GM12878 (cell line): ENCODE results near the gene ZNF837.

Experiments used
- CTCF ChIP-seq, 3 experiments: IDR thresholded peaks in 2 of 3; conservative IDR thresholded peaks in 1 of 3; 2 replicates each; pipeline ENCODE4 v1.5.1; 2011; ENCODE audit warnings: low read depth in 3 of 3, low read length in 3 of 3, mild to moderate bottlenecking in 3 of 3, control low read depth in 2 of 3, moderate library complexity in 2 of 3, inconsistent platforms in 1 of 3, mixed read lengths in 1 of 3; ENCODE audit not compliant: control insufficient read depth in 2 of 3, insufficient read depth in 1 of 3; ENCODE audit errors: extremely low read depth in 1 of 3
- EGR1 ChIP-seq, 2 experiments: IDR thresholded peaks; 1 replicate in 1 of 2; 2 replicates in 1 of 2; pipeline ENCODE4 v1.6.1; 2011 to 2012; ENCODE audit warnings: low read depth in 2 of 2, low read length in 2 of 2, borderline replicate concordance in 1 of 2, mild to moderate bottlenecking in 1 of 2, moderate library complexity in 1 of 2
- IKZF1 ChIP-seq: fragments of 450-650 bp; conservative IDR thresholded peaks from 2 replicates; pipeline ENCODE4 v1.6.1; 2017; ENCODE audit warnings: antibody characterized with exemption, mild to moderate bottlenecking
- SPI1 ChIP-seq: IDR thresholded peaks from 2 replicates; pipeline ENCODE4 v1.6.1; 2011; ENCODE audit warnings: low read depth, mild to moderate bottlenecking, low read length, moderate library complexity, borderline replicate concordance; ENCODE audit not compliant: insufficient read depth
- TAF1 ChIP-seq: IDR thresholded peaks from 2 replicates; pipeline ENCODE4 v1.6.1; 2011; ENCODE audit warnings: mild to moderate bottlenecking, low read depth, low read length, borderline replicate concordance

DNA sequence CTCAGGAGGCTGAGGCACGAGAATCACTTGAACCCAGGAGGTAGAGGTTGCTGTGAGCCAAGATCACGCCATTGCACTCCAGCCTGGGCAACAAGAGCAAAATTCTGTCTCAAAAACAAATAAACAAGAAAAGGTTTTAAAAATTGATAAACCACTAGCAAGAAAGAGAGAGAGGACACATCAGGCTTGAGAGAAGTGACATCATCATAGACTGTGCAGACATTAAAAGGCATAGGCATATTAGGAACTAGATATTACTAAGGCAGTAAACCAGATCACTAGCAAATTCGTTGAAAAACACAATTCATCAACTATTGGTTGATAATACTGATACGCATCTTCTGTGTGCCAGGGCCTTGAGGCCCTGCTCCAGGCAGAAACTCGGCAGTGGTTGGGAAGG lies 35.3 kb downstream of the ZNF837 start:
- TF ChIP-seq CTCF (IDR thresholded peaks at IDR 0.05 in 2 of 3, conservative IDR thresholded peaks at IDR 0.05 in 1 of 3; ENCODE audit: control insufficient read depth in 2 of 3, extremely low read depth in 1 of 3, insufficient read depth in 1 of 3, low read depth in 3 of 3, low read length in 3 of 3): no peak
- TF ChIP-seq EGR1 (IDR thresholded peaks at IDR 0.05; ENCODE audit: borderline replicate concordance in 1 of 2, low read depth in 2 of 2, low read length in 2 of 2): no peak
- TF ChIP-seq SPI1: no peak
- no peak for TF ChIP-seq TAF1
- TF ChIP-seq IKZF1: no peak
